ENCODE measurements around the gene MUCL1.

GRCh38 chr12:54857406-54857805 is 3.1 kb downstream of the MUCL1 start:
- no peak for TF ChIP-seq OSR1 (CRISPR knock-in tag; IDR thresholded peaks at IDR 0.05)
- TF ChIP-seq BACH2 (CRISPR knock-in tag; IDR thresholded peaks at IDR 0.05; ENCODE audit: borderline replicate concordance), result no peak
- no peak for TF ChIP-seq ZNF70 (CRISPR knock-in tag; IDR thresholded peaks at IDR 0.05)
- no peak for TF ChIP-seq RARB (CRISPR knock-in tag; IDR thresholded peaks at IDR 0.05)
- TF ChIP-seq GLIS3 (CRISPR knock-in tag; IDR thresholded peaks at IDR 0.05), result no peak
- no peak for TF ChIP-seq TOX (CRISPR knock-in tag; IDR thresholded peaks at IDR 0.05; ENCODE audit: borderline replicate concordance)
- TF ChIP-seq ZFP30 (CRISPR knock-in tag; IDR thresholded peaks at IDR 0.05), result no peak

Data from SK-N-SH treated with all-trans-retinoic acid at 6 μM for 48 hours (cell line).